GM21390 (cell line): Measurements from ENCODE around the gene GANC.
"Not testable (repeated sequence)": the region's sequence is repeated elsewhere in the genome, so short reads cannot be mapped to it uniquely, and the experiment has no call there.

Experiments
- ATAC-seq: cut with Tn5 transposase; IDR thresholded peaks from one replicate; pipeline ENCODE4 v1.9.1; 2021; ENCODE audit not compliant: unreplicated experiment

The GANC gene

GRCh38 chr15:42272939-42273899 lies at the start of gene GANC, which contains the start of gene TMEM87A:
TSS of gene GANC (plus strand) at chr15:42273201. CDS start at chr15:42274482, 1,281 bp downstream.
TSS of gene TMEM87A (minus strand) at chr15:42273433. CDS start at chr15:42273398, 35 bp downstream.
- peak; percentile 87 for ATAC-seq

- ATAC-seq = no peak
Measured at GRCh38 chr15:42226648-42227047, 46.4 kb upstream of the GANC start.

GRCh38 chr15:42228036-42228435 lies 45.0 kb upstream of the GANC start:
- ATAC-seq = no peak

- not testable (repeated sequence) for ATAC-seq
Measured at GRCh38 chr15:42228981-42229380, 44.0 kb upstream of the GANC start.

- ATAC-seq = no peak
Measured at GRCh38 chr15:42231088-42231487, 41.9 kb upstream of the GANC start.

GRCh38 chr15:42232606-42233005 lies 40.4 kb upstream of the GANC start:
- no peak for ATAC-seq

- no peak for ATAC-seq
Measured at GRCh38 chr15:42233107-42233506, 39.9 kb upstream of the GANC start.

- no peak for ATAC-seq
Measured at GRCh38 chr15:42239528-42240182, 33.3 kb upstream of the GANC start.

GRCh38 chr15:42240823-42241222 lies 32.2 kb upstream of the GANC start:
- no peak for ATAC-seq

- no peak for ATAC-seq
Measured at GRCh38 chr15:42253300-42253699, 19.7 kb upstream of the GANC start.

- ATAC-seq = no peak
Measured at GRCh38 chr15:42264795-42265194, 8.2 kb upstream of the GANC start.

- no peak for ATAC-seq
Measured at GRCh38 chr15:42267286-42267685, 5.7 kb upstream of the GANC start.

- no peak for ATAC-seq
Measured at GRCh38 chr15:42270551-42270950, 2.5 kb upstream of the GANC start.

GRCh38 chr15:42270996-42271395 lies 2.0 kb upstream of the GANC start:
- ATAC-seq = no peak

- peak; percentile 27 for ATAC-seq
Measured at GRCh38 chr15:42273900-42274701, 1.1 kb downstream of the GANC start.

- ATAC-seq = no peak
Measured at GRCh38 chr15:42274702-42274989, 1.6 kb downstream of the GANC start.

GRCh38 chr15:42275780-42276391 lies 2.9 kb downstream of the GANC start:
- no peak for ATAC-seq

GRCh38 chr15:42276762-42277161 lies 3.8 kb downstream of the GANC start:
- no peak for ATAC-seq

GRCh38 chr15:42279234-42279723 lies 6.3 kb downstream of the GANC start:
- no peak for ATAC-seq

GRCh38 chr15:42282344-42282743 lies 9.3 kb downstream of the GANC start:
- ATAC-seq = no peak

GRCh38 chr15:42282926-42283325 lies 9.9 kb downstream of the GANC start:
- ATAC-seq = no peak
